Chondrocyte (in vitro differentiated cells): ENCODE data around the gene SLC47A2. TPM values are rescaled to one million over a fixed set of nuclear protein-coding genes. Genes with fewer than 3 reads are reported as not detected.

ENCODE experiments used
- DNase-seq: peaks from one replicate; pipeline ENCODE4 v3.0.0; 2021; ENCODE audit warnings: mixed read lengths, low spot score
- H3K27ac Mint-ChIP-seq: one replicate; pipeline ENCODE4 v1.8.0; 2021; ENCODE audit warnings: mild to moderate bottlenecking, moderate library complexity, mixed read lengths; ENCODE audit not compliant: unreplicated experiment
- H3K27me3 Mint-ChIP-seq: 2 replicates; pipeline ENCODE4 v1.8.0; 2021; ENCODE audit warnings: low read depth, mixed read lengths
- H3K36me3 Mint-ChIP-seq: 2 replicates; pipeline ENCODE4 v1.8.0; 2021; ENCODE audit warnings: low read depth, mixed read lengths
- H3K4me1 Mint-ChIP-seq: 2 replicates; pipeline ENCODE4 v1.8.0; 2021; ENCODE audit warnings: low read depth, mild to moderate bottlenecking, mixed read lengths
- H3K4me3 Mint-ChIP-seq: one replicate; pipeline ENCODE4 v1.8.0; 2021; ENCODE audit warnings: mild to moderate bottlenecking, moderate library complexity, mixed read lengths; ENCODE audit not compliant: unreplicated experiment
- H3K9me3 Mint-ChIP-seq: 2 replicates; pipeline ENCODE4 v1.8.0; 2021; ENCODE audit warnings: low read depth, mixed read lengths
- total RNA-seq: library from RNA; stranded (reverse); gene quantifications from 3 replicates; pipeline ENCODE4 v1.2.1, GENCODE V29; 2021
- TF ChIP-seq, protein P1 (sequence below): fragments of 200-600 bp; sonication (generic); IDR thresholded peaks from 2 replicates; pipeline ENCODE4 v1.5.0; 2021; ENCODE audit warnings: antibody characterized with exemption, mild to moderate bottlenecking, moderate library complexity

The SLC47A2 gene
- total RNA-seq, 1 donor from 2014 or later = not detected

DNA sequence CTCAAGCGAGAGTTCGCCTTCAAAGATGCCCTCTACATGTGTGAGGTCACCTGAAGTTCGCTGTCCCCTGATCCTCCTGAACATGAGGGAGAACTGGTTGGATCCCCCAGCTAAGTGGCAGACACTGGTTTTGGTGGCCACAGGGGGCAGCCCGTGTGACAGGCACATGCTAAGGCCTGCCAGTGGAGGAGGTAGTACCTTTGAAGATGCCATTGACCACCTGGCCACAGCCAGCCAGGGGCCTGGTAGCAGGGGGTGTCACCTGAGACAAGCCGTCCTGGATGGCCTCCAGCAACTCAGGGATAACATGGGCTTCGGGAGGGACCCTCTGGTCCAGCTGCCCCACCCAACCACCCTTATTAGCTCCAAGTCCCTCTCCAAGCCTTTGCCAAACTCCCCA lies 39.0 kb upstream of the SLC47A2 start:
- Mint-ChIP-seq H3K4me3 (no peak overlapping the region), H3K27ac (no peak overlapping the region), H3K27me3 (no peaks in the 10 kb centered on the region), H3K4me1 (peaks cover 27% of the 10 kb centered on the region), H3K36me3 (no peaks in the 10 kb centered on the region), H3K9me3 (no peaks in the 10 kb centered on the region)
- DNase-seq = peak; percentile 62
- TF ChIP-seq, protein P1, sequence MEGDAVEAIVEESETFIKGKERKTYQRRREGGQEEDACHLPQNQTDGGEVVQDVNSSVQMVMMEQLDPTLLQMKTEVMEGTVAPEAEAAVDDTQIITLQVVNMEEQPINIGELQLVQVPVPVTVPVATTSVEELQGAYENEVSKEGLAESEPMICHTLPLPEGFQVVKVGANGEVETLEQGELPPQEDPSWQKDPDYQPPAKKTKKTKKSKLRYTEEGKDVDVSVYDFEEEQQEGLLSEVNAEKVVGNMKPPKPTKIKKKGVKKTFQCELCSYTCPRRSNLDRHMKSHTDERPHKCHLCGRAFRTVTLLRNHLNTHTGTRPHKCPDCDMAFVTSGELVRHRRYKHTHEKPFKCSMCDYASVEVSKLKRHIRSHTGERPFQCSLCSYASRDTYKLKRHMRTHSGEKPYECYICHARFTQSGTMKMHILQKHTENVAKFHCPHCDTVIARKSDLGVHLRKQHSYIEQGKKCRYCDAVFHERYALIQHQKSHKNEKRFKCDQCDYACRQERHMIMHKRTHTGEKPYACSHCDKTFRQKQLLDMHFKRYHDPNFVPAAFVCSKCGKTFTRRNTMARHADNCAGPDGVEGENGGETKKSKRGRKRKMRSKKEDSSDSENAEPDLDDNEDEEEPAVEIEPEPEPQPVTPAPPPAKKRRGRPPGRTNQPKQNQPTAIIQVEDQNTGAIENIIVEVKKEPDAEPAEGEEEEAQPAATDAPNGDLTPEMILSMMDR = no peak

DNA sequence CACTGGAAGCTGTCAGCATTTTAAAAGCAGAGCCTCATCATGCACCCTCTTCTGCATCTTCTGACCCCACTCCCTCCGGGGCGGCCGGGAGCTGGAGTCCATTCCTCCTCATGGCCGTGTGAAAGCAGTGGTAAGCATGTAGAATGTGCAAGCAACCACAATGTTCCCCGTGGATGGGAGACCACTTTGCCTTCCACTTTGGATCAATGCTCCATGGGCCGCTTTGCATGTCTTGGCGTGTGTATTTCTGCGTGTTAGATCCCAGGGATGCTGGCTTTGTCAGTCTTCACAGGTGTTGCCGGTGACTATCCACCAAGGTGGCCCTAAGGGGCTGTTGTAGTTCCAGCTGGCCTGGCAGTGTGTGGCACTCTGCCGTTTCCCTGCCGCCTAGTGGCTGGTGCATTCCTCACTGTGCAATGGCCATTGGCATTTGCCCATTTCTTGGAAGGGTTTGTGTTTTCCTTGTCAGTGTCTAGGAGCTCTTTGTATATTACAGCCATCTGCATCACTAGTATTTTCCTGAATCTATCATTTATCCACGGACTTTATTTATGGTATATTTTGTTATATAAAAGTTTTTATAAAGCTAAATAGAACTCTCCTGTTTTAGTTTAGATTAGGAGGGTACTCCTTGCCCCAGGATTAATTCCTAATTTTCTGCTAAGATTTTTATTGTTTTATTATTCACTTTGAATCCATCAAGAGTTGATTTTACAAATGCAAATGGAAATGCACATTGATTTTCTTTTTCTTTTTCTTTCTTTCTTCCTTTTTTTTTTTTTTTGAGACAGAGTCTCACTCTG lies 37.5 kb upstream of the SLC47A2 start:
- Mint-ChIP-seq H3K4me3 (no peak overlapping the region), H3K27ac (peak overlapping the region; percentile 93), H3K27me3 (no peaks in the 10 kb centered on the region), H3K9me3 (no peaks in the 10 kb centered on the region), H3K36me3 (no peaks in the 10 kb centered on the region), H3K4me1 (peaks cover 27% of the 10 kb centered on the region)
- TF ChIP-seq, protein P1 = peak; percentile 67
- DNase-seq = peak; percentile 67

DNA sequence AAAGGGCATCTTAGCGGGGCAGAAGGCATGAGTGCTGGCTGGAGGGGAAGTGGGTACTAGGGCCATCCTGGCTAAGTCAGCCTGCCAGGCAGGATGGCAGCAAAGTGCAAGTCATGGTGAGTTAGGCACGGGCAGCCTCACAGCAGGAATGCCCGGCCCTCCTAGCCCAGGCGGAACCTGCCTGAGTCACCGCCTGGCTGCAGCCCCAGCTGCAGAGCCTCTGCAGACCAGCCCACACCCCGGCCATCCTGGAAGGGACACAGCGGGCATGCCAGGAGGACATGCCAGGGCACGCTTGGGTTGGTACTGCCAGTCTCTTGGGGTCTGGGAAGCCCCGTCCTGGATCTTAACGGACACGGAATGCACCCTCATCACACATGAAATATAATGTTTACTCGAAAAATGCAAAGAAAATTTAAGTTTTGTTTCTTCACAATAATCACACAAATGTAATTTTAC lies 36.7 kb upstream of the SLC47A2 start:
- peak overlapping the region; percentile 93 for H3K27ac Mint-ChIP-seq
- no peaks in the 10 kb centered on the region for H3K36me3 Mint-ChIP-seq
- no peaks in the 10 kb centered on the region for H3K27me3 Mint-ChIP-seq
- TF ChIP-seq, protein P1 = no peak
- H3K9me3 Mint-ChIP-seq = no peaks in the 10 kb centered on the region
- DNase-seq = peak; percentile 96
- no peak overlapping the region for H3K4me3 Mint-ChIP-seq
- H3K4me1 Mint-ChIP-seq = peaks cover 35% of the 10 kb centered on the region

DNA sequence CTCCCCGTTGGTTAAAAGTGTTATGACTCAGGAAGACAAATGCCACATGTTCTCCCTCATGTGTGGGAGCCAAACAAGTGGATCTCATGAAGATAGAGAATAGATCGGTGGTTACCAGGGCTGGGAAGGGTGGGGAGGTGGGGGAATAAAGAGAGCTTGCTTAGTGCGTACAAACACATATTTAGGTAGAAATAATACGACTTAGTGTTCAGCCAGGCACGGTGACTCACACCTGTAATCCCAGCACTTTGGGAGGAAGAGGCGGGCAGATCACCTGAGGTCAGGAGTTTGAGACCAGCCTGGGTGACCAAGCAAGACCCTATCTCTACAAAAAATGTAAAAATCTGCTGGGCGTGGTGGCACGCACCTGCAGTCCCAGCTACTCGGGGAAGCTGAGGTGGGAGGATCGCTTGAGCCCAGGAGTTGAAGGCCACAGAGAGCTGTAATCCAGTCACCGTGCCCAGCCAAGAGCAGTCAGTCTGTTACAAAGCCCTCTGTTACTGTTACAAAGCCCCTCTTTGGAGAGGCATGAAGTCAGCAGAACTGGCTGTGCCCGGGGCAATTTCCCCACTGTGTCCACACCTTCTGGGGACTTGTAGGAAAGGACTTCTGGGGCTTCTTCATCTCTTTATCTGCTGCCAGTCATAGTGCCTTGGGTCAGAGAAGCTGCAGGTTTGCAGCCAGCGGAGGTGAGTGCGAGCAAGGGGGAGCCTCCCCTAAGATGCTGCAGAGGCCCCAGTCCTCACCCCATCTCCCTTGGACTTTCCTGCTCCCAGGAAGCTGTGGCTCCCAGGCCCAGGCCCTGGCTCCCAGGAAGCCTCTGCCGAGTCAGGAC lies 36.0 kb upstream of the SLC47A2 start:
- no peaks in the 10 kb centered on the region for H3K9me3 Mint-ChIP-seq
- H3K4me3 Mint-ChIP-seq = no peak overlapping the region
- TF ChIP-seq, protein P1 = no peak
- peak; percentile 65 for DNase-seq
- peak overlapping the region; percentile 93 for H3K27ac Mint-ChIP-seq
- no peaks in the 10 kb centered on the region for H3K36me3 Mint-ChIP-seq
- H3K4me1 Mint-ChIP-seq = peaks cover 37% of the 10 kb centered on the region
- peaks cover 3% of the 10 kb centered on the region for H3K27me3 Mint-ChIP-seq

DNA sequence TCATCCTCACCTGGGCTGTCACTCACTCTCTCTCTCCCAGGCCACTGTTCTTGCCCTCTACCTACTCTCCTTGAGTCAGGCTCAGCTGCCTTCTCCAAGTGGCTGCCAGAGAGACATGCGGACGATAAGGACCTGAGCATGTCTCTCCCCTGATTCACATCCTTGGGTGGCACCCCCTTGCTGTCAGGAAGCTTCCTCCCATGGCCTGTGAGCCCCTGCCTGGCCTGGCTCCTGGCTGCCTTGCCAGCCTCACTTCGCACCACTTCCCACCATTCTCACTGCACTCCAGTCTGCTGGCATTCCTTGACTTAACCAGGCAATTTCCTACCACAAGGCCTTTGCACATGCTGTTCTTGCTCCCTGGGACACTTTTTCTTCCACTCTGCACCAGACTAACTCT lies 34.5 kb upstream of the SLC47A2 start:
- H3K9me3 Mint-ChIP-seq = no peaks in the 10 kb centered on the region
- DNase-seq = peak; percentile 46
- no peaks in the 10 kb centered on the region for H3K36me3 Mint-ChIP-seq
- no peak overlapping the region for H3K4me3 Mint-ChIP-seq
- no peak overlapping the region for H3K27ac Mint-ChIP-seq
- TF ChIP-seq, protein P1 = no peak
- H3K27me3 Mint-ChIP-seq = peaks cover 3% of the 10 kb centered on the region
- peaks cover 37% of the 10 kb centered on the region for H3K4me1 Mint-ChIP-seq
